Hypothalamus (tissue), 51 donors: ENCODE measurements around the gene TRIM13.

Experiments used
- DNase-seq, 51 donors: peaks; one replicate each; lab custom pipeline; 2025; lab: John Stamatoyannopoulos, UW

TRIM13 gene

GRCh38 chr13:49996161-49996915 lies 504 bp upstream of the TRIM13 start:
- peak in 50 of 51 donors; percentile 60 to 95 (median 85) for DNase-seq

GRCh38 chr13:49997955-49998354 lies 1.1 kb downstream of the TRIM13 start:
- DNase-seq = no peak

GRCh38 chr13:49998714-49999624 lies 2.1 kb downstream of the TRIM13 start:
- no peak for DNase-seq

GRCh38 chr13:50001287-50001686 lies 4.4 kb downstream of the TRIM13 start:
- no peak for DNase-seq

GRCh38 chr13:50006426-50007135 lies 9.7 kb downstream of the TRIM13 start:
- no peak for DNase-seq

GRCh38 chr13:50011461-50011860 lies 14.6 kb downstream of the TRIM13 start:
- DNase-seq = peak in 12 of 51 donors; percentile 2 to 53 (median 30)

GRCh38 chr13:50012396-50013169 lies 15.7 kb downstream of the TRIM13 start:
- DNase-seq = no peak

GRCh38 chr13:50014386-50014785 lies 17.5 kb downstream of the TRIM13 start:
- DNase-seq = no peak

- no peak for DNase-seq
Observed at GRCh38 chr13:50015258-50015657, 18.4 kb downstream of the TRIM13 start, which contains the start of gene KCNRG. TSS of gene KCNRG (plus strand) at chr13:50015444. CDS start at chr13:50015494, 50 bp downstream.

GRCh38 chr13:50015750-50016149 lies 18.9 kb downstream of the TRIM13 start:
- DNase-seq = no peak

- no peak for DNase-seq
Observed at GRCh38 chr13:50016444-50016843, 19.6 kb downstream of the TRIM13 start.

- no peak for DNase-seq
Observed at GRCh38 chr13:50017819-50018218, 21.0 kb downstream of the TRIM13 start.

- DNase-seq = no peak
Observed at GRCh38 chr13:50025436-50025835, 28.6 kb downstream of the TRIM13 start.

- no peak for DNase-seq
Observed at GRCh38 chr13:50026788-50027473, 30.1 kb downstream of the TRIM13 start.

GRCh38 chr13:50030315-50030714 lies 33.5 kb downstream of the TRIM13 start:
- no peak for DNase-seq

- DNase-seq = no peak
Observed at GRCh38 chr13:50033725-50034124, 36.9 kb downstream of the TRIM13 start.

- DNase-seq = no peak
Observed at GRCh38 chr13:50037788-50038187, 40.9 kb downstream of the TRIM13 start.

GRCh38 chr13:50038266-50038665 lies 41.4 kb downstream of the TRIM13 start:
- DNase-seq = no peak

GRCh38 chr13:50052478-50052877 lies 55.6 kb downstream of the TRIM13 start:
- no peak for DNase-seq

GRCh38 chr13:50053844-50054243 lies 57.0 kb downstream of the TRIM13 start:
- no peak for DNase-seq
